NCI-H510A (cell line): ENCODE data around the gene SELENOF.
"Not testable (repeated sequence)": the region's sequence is repeated elsewhere in the genome, so short reads cannot be mapped to it uniquely, and the experiment has no call there.

Experiments used
- DNase-seq: peaks from one replicate; lab custom pipeline; 2025; lab: John Stamatoyannopoulos, UW

The SELENOF gene

GRCh38 chr1:86814118-86814517 lies 99.8 kb downstream of the SELENOF start:
- DNase-seq = not testable (repeated sequence)
